ENCODE data around the gene MTCH1.
"Not testable (repeated sequence)": the region's sequence is repeated elsewhere in the genome, so short reads cannot be mapped to it uniquely, and the experiment has no call there.

Gene MTCH1

DNA sequence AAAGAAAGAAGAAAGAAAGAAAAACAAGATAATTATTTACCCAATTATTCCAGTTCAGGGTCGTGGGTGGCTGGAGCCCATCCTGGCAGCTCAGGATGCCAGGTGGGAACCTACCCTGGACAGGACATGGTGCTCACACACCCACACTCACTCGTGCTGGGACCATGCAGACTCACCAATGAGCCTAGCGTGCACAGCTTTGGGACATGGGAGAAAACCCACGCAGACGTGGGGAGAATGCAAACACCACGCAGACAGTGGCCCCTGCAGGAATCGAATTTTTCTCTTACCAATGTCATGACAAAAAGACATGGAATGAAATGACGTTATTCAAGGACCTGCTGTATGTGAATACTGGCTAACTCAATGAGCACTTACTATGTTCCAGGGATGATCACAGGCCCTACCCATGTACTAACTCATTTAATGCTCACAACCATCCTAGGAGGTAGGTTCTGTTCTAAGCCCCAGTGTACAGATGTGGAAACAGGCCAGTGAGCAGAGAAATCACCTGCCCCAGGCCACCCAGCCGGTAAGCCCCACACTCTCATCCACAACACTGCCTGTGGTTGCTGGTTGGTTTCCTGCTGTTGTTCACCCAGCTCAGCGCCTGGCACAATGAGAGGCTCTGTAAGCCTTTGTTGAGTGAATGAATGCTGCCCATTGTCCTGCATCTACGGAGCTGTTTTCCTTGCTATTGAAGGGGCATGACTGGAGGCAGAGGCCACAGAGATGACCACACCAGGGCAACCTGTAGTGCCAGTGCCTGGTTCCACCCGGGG is 38.2 kb downstream of the MTCH1 start:
- Histone ChIP-seq H3K4me2 (peak overlapping the region in 9 of 11 experiments; percentile 53 to 85 (median 67); a peak in 18 of 22 replicates), H4K20me1 (no peaks in the 10 kb centered on the region), H3K27me3 (no peaks in the 10 kb centered on the region), H3K4me1 (peaks cover 0 to 39% (median 30%) of the 10 kb centered on the region in 10 experiments; a peak in 17 of 20 replicates), H3K4me3 (no peak overlapping the region), H3K9me3 (replicated peaks in 1 of 11) (no peaks in the 10 kb centered on the region), H3K36me3 (no peaks in the 10 kb centered on the region), H3K27ac (no peak overlapping the region), H3K9ac (no peak overlapping the region; a peak in 1 of 22 replicates)
- no peak for TF ChIP-seq Cebpa-rat (IDR thresholded peaks at IDR 0.05)

DNA sequence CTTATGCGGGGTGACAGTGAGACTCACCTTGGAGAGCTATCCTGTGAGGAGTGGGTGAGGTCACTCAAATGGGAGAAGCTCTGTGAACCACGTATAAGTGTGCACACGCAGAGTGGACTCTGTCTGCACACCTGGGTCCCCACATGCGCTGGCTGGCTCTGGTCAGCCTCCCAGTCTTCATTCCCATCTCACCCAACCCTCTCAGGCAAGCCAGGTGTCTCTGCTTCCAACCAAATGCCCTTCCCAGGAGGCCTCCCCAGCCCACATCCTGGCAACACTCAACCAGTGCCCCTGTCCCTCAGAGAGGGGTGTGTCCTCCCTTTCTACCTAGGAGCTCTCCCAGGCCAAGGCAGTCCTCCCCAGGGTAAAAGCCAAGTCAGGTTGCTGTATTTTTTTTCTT is 39.5 kb downstream of the MTCH1 start:
- H3K27ac ChIP-seq = no peak overlapping the region
- H4K20me1 ChIP-seq = no peaks in the 10 kb centered on the region
- no peak for TF ChIP-seq Cebpa-rat (IDR thresholded peaks at IDR 0.05)
- no peak overlapping the region for H3K9ac ChIP-seq
- H3K4me2 ChIP-seq = peak overlapping the region in 5 of 11 experiments; percentile 0 to 52 (median 11); a peak in 7 of 22 replicates
- no peaks in the 10 kb centered on the region for H3K36me3 ChIP-seq
- peaks cover 0 to 39% (median 29%) of the 10 kb centered on the region in 10 experiments; a peak in 17 of 20 replicates for H3K4me1 ChIP-seq
- H3K4me3 ChIP-seq = no peak overlapping the region
- no peaks in the 10 kb centered on the region for H3K9me3 ChIP-seq (replicated peaks in 1 of 11)
- no peaks in the 10 kb centered on the region for H3K27me3 ChIP-seq

DNA sequence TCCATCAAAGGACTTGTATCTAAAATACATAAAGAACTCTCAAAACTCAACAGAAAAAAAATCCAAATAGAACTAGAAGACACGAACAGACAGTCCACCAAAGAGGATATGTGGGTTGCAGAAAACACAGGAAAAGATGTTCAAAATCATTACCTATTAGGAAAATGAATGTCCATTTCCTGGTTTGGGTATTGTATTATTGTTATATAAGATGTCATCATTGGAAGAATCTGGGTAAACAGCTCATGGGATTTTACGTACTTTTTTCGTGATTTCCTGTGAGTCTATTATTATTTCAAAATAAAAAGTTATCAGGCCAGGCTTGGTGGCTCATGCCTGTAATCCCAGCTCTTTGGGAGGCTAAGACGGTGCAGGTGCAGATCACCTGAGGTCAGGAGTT is 40.7 kb downstream of the MTCH1 start:
- Histone ChIP-seq H3K4me1 (peaks cover 0 to 39% (median 29%) of the 10 kb centered on the region in 10 experiments; a peak in 17 of 20 replicates), H3K27ac (no peak overlapping the region), H3K36me3 (no peaks in the 10 kb centered on the region), H3K27me3 (no peaks in the 10 kb centered on the region), H3K9me3 (replicated peaks in 1 of 11) (peaks cover 0 to 6% (median 0%) of the 10 kb centered on the region in 11 experiments; a peak in 5 of 22 replicates), H4K20me1 (no peaks in the 10 kb centered on the region), H3K9ac (no peak overlapping the region), H3K4me3 (no peak overlapping the region), H3K4me2 (no peak overlapping the region)
- no peak for TF ChIP-seq Cebpa-rat (IDR thresholded peaks at IDR 0.05)

DNA sequence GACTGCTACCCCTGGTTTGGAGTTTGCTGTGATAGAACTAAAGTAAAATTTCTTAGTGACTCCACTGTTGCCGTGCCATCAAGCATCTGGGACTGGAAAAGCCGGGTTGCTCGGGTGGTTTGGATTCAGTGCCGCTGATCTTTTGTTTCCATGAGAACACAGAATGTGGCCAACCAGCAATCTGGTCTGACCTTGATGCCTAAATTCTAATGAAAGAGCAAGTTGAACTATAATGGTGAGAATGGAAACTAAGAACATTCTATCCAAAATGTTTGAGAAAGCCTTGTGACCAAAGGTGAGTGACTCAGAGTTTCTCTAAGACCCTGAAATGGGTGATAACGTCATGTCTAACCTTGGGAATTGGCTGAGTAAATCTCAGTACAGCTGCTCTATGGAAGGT is 41.3 kb downstream of the MTCH1 start:
- no peak for TF ChIP-seq Cebpa-rat (IDR thresholded peaks at IDR 0.05)
- 0 out of 22 replicates have a peak overlapping the region, but pooled peaks of 1 of the 11 experiments have one; percentile 25 for H3K4me2 ChIP-seq

DNA sequence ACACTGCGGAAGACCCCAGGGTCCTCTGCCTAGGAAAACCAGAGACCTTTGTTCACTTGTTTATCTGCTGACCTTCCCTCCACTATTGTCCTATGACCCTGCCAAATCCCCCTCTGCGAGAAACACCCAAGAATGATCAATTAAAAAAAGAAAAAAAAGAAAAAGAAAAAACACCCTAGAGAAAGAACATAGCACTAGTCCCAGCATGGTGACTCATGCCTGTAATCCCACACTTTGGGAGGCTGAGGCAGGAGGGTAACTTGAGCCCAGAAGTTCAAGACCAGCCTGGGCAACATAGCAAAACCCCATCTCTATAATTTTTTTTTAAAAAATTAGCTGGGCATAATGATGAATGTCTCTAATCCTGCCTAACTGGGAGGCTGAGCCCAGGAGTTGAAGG is 43.7 kb downstream of the MTCH1 start:
- H3K9me3 ChIP-seq (replicated peaks in 1 of 11); H4K20me1 ChIP-seq; H3K36me3 ChIP-seq; H3K4me2 ChIP-seq; H3K4me3 ChIP-seq; H3K9ac ChIP-seq; H3K27me3 ChIP-seq; H3K27ac ChIP-seq: not testable (repeated sequence)
- peaks cover 0 to 28% (median 11%) of the 10 kb centered on the region in 10 experiments; a peak in 14 of 20 replicates for H3K4me1 ChIP-seq

More for the DNA sequence above, 41.3 kb downstream of the MTCH1 start:
- Histone ChIP-seq H3K4me3 (no peak overlapping the region), H3K4me1 (peaks cover 0 to 39% (median 26%) of the 10 kb centered on the region in 10 experiments; a peak in 17 of 20 replicates), H3K9me3 (replicated peaks in 1 of 11) (peaks cover 0 to 9% (median 0%) of the 10 kb centered on the region in 11 experiments; a peak in 5 of 22 replicates), H3K9ac (no peak overlapping the region; a peak in 1 of 22 replicates), H3K27me3 (no peaks in the 10 kb centered on the region), H4K20me1 (no peaks in the 10 kb centered on the region), H3K36me3 (no peaks in the 10 kb centered on the region), H3K27ac (no peak overlapping the region)

DNA sequence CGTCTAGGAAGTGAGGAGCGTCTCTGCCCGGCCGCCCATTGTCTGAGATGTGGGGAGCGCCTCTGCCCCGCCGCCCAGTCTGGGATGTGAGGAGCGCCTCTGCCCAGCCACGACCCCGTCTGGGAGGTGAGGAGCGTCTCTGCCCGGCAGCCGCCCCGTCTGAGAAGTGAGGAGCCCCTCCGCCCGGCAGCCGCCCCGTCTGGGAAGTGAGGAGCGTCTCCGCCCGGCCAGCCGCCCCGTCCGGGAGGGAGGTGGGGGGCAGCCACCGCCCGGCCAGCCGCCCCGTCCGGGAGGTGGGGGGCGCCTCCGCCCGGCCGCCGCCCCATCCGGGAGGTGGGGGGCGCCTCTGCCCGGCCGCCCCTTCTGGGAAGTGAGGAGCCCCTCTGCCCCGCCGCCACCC is 44.4 kb downstream of the MTCH1 start:
- not testable (repeated sequence) for H3K9ac ChIP-seq; H3K4me3 ChIP-seq; H3K9me3 ChIP-seq (replicated peaks in 1 of 11); H3K4me2 ChIP-seq; H3K27me3 ChIP-seq; H3K36me3 ChIP-seq; H4K20me1 ChIP-seq; H3K27ac ChIP-seq
- H3K4me1 ChIP-seq = peaks cover 0 to 20% (median 9%) of the 10 kb centered on the region in 10 experiments; a peak in 14 of 20 replicates

DNA sequence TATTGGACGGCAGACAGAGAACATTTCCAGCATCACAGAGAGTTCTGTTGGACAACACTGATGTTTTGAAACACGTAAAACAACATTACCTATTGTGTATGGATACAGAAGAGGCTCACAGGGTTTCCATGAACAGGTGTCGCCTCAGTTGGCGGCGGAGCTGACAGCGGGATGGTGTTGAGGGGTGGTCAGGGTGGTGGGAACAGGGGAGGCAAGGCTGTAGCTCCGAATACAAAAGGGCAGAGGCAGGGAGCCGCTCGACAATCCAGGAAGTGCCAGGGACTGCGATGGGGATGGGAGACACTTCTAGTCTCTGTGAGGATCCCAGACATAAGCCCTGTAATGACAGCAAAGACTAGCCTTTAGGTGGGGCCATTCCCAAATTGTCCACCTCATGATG is 46.0 kb downstream of the MTCH1 start:
- no peak overlapping the region for H3K27ac ChIP-seq
- H4K20me1 ChIP-seq = no peaks in the 10 kb centered on the region
- H3K4me1 ChIP-seq = peaks cover 0 to 15% (median 7%) of the 10 kb centered on the region in 10 experiments; a peak in 9 of 20 replicates
- peaks cover 0 to 9% (median 0%) of the 10 kb centered on the region in 11 experiments; a peak in 5 of 22 replicates for H3K9me3 ChIP-seq (replicated peaks in 1 of 11)
- no peaks in the 10 kb centered on the region for H3K27me3 ChIP-seq
- H3K9ac ChIP-seq = no peak overlapping the region
- no peaks in the 10 kb centered on the region for H3K36me3 ChIP-seq
- no peak overlapping the region for H3K4me3 ChIP-seq
- no peak for TF ChIP-seq Cebpa-rat (IDR thresholded peaks at IDR 0.05)
- H3K4me2 ChIP-seq = no peak overlapping the region

DNA sequence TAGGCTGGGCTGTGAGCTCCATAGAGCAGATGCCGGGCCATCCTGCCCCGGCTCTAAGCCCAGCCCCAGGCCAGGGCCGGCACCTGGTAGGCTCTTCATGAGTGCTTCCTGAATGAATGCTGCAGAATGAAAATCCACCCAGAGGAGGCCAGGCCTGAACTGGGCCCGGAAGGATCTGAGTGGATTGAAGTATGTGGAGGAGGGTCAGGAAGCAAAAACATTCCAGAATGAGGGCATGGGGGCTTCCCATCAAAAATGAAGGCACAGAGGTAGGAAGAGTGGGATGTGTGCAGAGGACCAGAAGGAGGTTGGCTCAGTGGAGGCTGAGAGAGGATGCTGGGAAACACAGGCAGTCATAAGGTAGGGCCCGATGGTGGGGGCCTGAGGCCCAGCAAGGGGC is 47.0 kb downstream of the MTCH1 start:
- not testable (repeated sequence) for H4K20me1 ChIP-seq; H3K9me3 ChIP-seq (replicated peaks in 1 of 11); H3K36me3 ChIP-seq; H3K4me3 ChIP-seq; H3K9ac ChIP-seq; H3K27me3 ChIP-seq; H3K4me2 ChIP-seq; H3K27ac ChIP-seq
- peaks cover 0 to 17% (median 6%) of the 10 kb centered on the region in 10 experiments; a peak in 11 of 20 replicates for H3K4me1 ChIP-seq

DNA sequence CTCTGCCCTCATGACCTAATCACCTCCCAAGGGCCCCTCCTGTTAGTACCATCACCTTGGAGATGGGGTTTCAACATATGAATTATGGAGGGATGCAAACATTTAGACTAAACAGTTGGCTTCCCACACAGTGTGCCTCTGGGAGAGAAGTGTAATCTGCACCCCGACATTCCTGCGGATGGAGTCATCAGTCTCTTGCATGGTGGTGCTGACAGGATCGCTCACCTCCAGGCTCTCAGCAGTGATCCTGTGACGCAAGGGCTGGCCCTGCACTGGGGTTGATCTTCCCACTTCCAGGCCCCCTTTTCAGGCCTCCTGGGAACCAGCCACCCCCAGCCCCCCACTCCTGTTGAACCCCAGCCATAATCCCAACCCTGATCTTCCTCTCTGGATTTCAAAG is 47.5 kb downstream of the MTCH1 start:
- no peak for TF ChIP-seq Cebpa-rat (IDR thresholded peaks at IDR 0.05)
- no peaks in the 10 kb centered on the region for H3K36me3 ChIP-seq
- H3K9me3 ChIP-seq (replicated peaks in 1 of 11) = peaks cover 0 to 9% (median 0%) of the 10 kb centered on the region in 11 experiments; a peak in 5 of 22 replicates
- H3K4me2 ChIP-seq = no peak overlapping the region
- no peak overlapping the region for H3K4me3 ChIP-seq
- no peak overlapping the region for H3K9ac ChIP-seq
- no peaks in the 10 kb centered on the region for H4K20me1 ChIP-seq
- H3K4me1 ChIP-seq = peaks cover 0 to 16% (median 2%) of the 10 kb centered on the region in 10 experiments; a peak in 9 of 20 replicates
- H3K27ac ChIP-seq = no peak overlapping the region
- H3K27me3 ChIP-seq = no peaks in the 10 kb centered on the region

DNA sequence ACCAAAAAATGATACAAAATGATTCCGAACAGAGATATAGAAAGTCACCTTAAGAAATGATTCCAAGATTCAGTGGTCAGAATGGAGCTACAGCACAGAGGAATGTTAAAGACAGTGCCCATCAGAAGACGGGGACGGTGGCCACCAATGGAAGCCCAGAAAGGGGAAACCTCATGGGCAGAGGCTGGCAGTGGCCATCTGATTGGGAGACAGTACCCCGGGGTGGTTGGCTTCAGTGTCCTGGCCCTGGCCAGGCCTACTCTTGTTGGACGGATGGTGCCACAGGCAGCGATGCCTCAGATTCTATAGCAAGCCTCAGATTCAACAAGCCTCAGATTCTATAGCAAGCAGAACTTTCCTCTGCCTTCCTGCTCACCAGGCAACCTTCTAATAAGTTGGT is 48.1 kb downstream of the MTCH1 start:
- no peaks in the 10 kb centered on the region for H4K20me1 ChIP-seq
- no peak overlapping the region for H3K9ac ChIP-seq
- peaks cover 0 to 17% (median 0%) of the 10 kb centered on the region in 10 experiments; a peak in 6 of 20 replicates for H3K4me1 ChIP-seq
- H3K4me2 ChIP-seq = no peak overlapping the region
- no peaks in the 10 kb centered on the region for H3K36me3 ChIP-seq
- no peaks in the 10 kb centered on the region for H3K27me3 ChIP-seq
- no peak overlapping the region for H3K27ac ChIP-seq
- H3K4me3 ChIP-seq = no peak overlapping the region
- H3K9me3 ChIP-seq (replicated peaks in 1 of 11) = peaks cover 0 to 9% (median 0%) of the 10 kb centered on the region in 11 experiments; a peak in 5 of 22 replicates
- no peak for TF ChIP-seq Cebpa-rat (IDR thresholded peaks at IDR 0.05)

Data from BLaER1 treated with 17β-estradiol and CSF1 and Interleukin-3, amounts not matched to agents 10 nM and 100 nM (cell line).